Keratinocyte (primary cell): ENCODE measurements around the gene BAG1.

Source experiments
- CTCF ChIP-seq, 3 experiments: IDR thresholded peaks in 1 of 3; conservative IDR thresholded peaks in 1 of 3; optimal IDR thresholded peaks in 1 of 3; 2 replicates in 2 of 3; 3 replicates in 1 of 3; pipeline versions ENCODE3 to v1.5.1; 2011; ENCODE audit warnings: low read length in 3 of 3, mild to moderate bottlenecking in 3 of 3, moderate library complexity in 2 of 3, control low read depth in 1 of 3, inconsistent platforms in 1 of 3; ENCODE audit not compliant: insufficient read depth in 2 of 3; ENCODE audit errors: extremely low read depth in 1 of 3
- EZH2 ChIP-seq: IDR thresholded peaks from one replicate; pipeline ENCODE4 v1.6.1; 2012; ENCODE audit warnings: inconsistent platforms, mild to moderate bottlenecking, low read length, moderate library complexity

GRCh38 chr9:33223696-33224095 lies 40.8 kb downstream of the BAG1 start:
- TF ChIP-seq EZH2 (no peak), CTCF (optimal IDR thresholded peaks at IDR 0.05 in 1 of 3, IDR thresholded peaks at IDR 0.05 in 1 of 3, conservative IDR thresholded peaks at IDR 0.05 in 1 of 3; ENCODE audit: extremely low read depth in 1 of 3, insufficient read depth in 2 of 3, low read length in 3 of 3) (peak in 2 of 3 experiments; percentile 18 to 53)
